OCI-LY7 (cell line): Measurements from ENCODE around the gene CLSTN3.

ENCODE experiments used
- CTCF ChIP-seq: fragments of 200-600 bp; sonication (generic); conservative IDR thresholded peaks from 2 replicates; pipeline ENCODE4 v1.5.1; 2014; ENCODE audit warnings: mild to moderate bottlenecking, antibody characterized with exemption, low read length, moderate library complexity, mixed read lengths
- EZH2phosphoT487 ChIP-seq: fragments of 200-600 bp; sonication (generic); IDR thresholded peaks from 2 replicates; pipeline ENCODE4 v1.6.1; 2018; ENCODE audit warnings: low read depth, borderline replicate concordance, mild to moderate bottlenecking, mixed run types, antibody characterized with exemption, low read length, moderate library complexity, mixed read lengths

GRCh38 chr12:7134396-7135166 lies 4.4 kb downstream of the CLSTN3 start:
- TF ChIP-seq CTCF (no peak), EZH2phosphoT487 (no peak)
